Stimulated activated CD4-positive, alpha-beta T cell treated with anti-CD3 and anti-CD28 coated beads, TNF-alpha, amount 100 ng/mL, for 24 hours (primary cell): ENCODE data around the gene TFAP2D.

Experiments
- DNase-seq, 3 experiments: peaks; one replicate each; pipeline ENCODE4 v3.0.0-alpha.2; 2020; ENCODE audit warnings: low read depth in 3 of 3

Gene TFAP2D

DNA sequence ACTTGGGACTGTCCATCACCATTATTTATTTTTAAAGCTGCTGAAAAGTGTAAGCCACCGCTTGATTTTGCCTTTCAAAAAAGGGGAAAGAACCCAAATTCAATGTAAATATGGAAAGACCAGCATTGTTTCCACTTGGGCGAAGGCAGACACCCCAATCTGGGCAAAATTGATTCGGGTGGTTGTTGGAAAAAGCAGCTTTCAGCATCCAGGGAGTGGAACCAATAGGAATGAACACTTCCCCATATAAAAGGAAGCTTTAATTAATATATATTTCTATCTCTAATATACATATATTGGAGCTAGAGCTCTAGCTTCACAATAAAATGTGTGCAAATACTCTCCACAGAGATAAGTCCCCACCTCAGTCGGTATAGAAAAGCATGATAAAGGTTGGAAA, at the start of gene TFAP2D:
Gene TFAP2D (plus strand): TSS at position 301 of the 400 bp plus-strand sequence. CDS start 530 bp downstream, outside the sequence.
- DNase-seq, result no peak

DNA sequence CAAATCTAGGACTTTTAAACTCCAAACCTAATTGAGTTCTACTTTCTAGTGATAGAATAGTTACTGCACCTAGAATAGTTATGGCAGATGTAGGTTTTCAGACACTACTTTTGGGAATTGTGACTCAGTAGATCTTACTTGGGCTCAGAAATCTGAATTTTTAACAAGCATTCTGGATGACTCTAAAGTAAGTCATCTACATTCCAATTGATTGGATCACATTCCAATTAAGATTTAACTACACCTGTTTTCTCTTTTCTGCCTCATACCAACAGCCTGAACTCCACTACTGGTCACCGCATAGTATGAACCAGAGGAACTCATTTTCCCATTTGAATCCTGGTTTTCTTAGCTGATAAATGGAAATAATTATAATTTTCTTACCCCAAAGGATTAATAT, 49.5 kb upstream of the TFAP2D start:
- no peak for DNase-seq

DNA sequence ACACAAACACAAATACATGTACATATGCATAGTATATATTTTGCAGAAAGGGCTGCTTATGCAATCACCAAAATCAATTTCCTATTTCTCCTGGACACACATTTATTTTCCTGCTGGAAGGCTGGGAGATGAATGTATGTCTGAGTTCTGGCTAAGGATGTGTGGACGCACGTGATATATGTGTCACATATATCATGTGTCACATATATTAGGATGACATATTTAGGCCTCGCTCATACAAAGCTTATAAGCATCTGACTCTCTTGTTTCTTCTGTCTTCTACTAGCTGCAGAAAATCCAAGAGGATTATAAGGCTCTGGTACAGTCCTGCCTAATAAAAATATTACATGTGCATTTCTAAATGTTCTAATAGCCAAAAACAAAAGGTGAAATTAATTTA, 47.2 kb upstream of the TFAP2D start:
- DNase-seq, result no peak

DNA sequence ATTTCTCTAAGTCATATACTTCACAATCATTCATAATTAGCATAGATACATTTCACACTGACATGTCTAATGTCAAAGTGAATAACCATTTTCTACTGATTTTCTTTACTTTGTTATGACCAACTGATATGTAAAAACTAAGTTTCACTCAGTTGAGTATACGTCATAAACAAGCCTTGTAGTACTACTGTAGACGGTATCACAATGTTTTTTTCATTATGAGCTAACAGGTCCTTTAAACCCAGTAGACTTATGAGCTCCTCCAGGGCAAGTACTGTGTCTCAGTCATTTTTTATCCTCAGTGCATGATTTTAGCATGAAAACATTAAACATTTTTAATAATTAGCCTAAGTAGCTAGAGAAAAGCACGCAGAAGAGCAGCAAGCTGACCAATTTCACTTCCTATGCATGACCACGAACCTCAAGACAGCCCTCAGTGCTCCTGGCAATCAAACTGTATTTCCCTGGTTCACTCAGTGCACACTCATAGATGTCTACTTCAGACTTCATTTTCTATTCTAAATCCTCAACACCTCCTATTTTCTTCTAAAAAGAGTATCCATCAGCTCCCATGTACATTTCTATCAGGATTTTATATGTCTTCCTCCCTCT, 32.0 kb upstream of the TFAP2D start:
- DNase-seq, result no peak

DNA sequence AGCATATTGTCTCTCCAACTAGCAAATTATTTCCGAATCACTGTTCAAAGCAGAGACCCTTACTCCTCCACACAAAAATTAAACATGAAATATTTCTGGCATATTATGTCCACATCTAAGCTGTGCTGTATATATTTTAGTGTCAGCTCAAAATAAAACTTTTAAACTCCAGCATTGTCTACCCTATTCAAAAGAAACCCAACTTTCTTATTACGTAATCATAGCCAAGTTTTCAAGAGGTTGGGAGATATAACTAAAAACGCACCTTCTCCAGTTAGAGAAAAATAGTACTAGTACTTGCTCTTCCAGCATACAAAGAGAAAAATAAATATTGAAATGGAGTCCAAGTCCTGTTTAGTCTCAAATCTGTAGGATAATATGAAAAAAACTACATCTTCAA, 24.1 kb upstream of the TFAP2D start:
- no peak for DNase-seq

DNA sequence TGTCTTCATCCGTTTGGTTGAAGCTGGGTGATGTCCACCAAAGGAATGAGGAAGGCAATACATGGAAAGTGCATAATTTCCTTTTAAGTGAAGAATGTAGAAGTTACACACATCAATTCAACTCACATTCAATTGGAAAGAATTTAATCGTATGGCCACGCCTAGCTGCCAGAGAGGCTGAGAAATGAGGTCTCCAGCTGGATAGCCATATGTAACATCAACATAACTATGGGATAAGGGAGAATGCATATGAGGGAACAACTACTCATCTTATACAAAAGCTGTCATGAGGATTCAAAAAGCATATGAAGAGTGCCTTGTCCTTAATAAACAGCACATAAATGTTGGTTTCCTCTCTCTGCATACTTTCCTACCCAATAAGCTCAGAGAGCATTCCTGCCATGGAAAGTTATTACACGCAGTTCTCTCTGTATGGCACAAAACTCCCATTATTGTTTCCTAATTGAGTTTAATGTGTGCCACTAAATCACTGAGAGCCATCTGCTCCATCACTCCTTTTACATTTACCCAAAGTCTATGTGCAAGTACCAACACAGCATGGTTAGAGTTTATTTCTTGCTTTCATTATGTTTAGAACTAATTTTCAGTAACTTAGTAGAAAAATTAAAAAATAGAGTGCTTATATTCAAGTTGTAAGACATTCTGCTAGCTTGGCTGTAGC, 21.4 kb upstream of the TFAP2D start:
- DNase-seq, result no peak

DNA sequence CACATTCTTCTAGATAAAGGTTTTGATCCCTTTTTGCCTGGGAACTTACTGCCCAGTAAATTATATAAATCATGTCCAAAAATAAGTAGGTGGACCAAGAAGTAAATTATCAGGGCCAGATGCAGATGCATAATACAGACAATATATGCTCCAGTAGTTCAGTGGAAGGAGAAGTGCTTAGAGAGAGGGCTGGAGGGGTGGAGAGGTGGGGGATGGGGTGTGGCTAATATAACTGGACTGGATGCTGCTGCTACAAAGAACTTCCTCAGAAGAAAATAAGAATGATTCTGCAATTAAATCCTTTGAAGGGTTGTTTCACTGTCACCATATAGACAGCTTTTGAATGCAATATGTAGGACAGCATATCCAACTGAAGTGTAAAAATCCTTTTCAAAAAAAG, 14.8 kb upstream of the TFAP2D start:
- no peak for DNase-seq

DNA sequence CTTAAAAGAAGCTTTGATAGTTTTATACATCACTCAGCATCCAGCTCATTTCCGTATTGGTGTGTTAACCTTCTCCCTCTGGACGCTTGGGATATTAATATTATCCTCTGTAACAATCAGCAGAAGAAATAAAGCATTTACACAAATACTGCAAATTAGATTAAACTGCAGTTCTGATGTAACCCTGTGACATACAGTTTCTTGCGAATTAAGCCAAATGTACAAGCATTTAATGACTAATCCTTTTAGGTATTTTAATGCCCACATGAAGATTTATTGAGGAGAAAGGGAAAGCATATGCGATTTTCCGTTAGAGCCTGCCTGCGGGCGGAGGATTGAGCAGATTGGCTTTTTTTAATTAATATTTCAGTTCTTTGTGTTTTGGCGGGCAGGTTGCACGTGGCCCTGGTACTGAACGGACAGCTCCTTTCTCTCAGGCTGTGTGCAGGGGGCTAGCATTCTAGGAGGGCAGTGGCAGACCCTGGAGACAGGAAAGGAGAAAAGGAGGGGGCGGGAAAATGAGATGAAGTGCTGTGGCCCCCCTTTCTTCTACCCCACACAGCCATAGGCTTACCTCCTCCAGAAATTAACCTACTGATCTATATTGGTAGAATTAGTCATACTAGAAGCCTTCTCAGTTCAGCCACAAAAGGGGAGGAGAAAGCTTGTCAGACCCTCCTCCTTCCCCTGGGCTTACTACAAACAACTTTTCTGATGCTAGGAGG, 14.1 kb upstream of the TFAP2D start:
- DNase-seq, result no peak

DNA sequence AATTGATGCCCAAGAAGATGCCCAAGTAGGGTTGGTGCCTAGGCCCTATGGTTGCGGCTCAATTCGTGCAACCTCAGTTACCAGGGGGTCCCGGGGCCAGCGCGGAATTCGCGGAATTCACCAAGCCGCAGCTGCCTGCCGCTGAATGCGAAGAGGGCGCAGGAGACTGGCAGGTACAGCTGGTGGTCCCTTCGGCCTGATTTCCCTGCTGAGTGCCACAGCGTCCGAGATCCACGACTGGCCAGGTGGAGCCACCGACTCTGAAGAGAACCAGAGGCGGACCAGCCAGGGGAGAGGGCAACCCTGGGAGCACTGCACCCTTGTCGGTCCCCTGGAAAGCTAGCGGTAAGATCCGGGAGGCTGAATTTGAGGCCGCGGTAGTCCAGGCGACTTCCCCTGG, 6.8 kb upstream of the TFAP2D start:
- no peak for DNase-seq

DNA sequence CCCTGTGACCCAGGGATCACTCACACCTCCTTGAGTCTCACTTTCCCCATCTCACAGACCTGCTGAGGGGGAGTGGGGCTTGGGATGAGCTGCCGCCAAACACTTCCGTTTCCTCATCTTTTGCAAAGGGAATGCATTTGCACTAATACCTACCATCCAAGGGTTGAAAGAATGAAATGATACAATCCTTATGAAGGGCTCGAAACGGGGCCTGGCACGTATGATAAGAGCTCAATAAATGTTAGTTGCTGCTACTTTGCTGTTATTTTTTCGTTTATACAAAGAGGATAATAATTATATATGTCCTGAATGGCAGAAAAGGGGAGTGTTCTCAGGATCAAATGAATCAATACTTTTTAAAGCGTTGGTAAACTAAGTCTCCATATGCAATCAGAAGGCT, 6.1 kb upstream of the TFAP2D start:
- no peak for DNase-seq

DNA sequence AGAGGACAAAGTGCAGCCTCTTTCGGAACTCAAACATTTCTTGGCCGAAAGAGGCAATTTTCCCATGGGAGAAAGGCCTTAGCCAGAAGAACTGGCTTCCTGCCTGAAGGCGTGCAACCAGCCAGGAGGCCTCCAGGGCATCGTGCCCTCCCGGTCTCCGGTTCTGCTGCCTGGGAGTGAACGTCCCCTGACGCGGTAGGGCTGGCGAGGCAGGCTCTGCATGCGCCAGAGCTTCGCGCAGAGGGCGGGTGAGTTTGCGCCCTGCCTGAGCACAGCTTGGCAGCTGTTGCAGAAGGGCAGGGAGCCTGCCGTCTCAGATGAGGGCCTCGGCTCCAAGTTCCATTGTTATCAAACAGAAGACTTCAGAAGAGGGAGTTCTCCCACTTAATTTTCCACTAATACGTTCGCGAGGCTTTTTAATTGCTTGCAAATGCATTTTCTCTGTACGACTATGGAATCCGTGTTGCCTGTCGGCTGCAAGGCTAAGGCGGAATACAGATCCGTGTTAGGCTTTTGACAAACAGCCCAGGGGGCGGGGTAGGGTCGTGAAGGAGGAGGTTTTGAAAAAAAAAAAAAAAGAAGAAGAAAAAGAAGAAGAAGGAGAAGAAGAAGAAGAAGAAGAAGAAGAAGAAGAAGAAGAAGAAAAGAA, 5.5 kb upstream of the TFAP2D start:
- no peak for DNase-seq

DNA sequence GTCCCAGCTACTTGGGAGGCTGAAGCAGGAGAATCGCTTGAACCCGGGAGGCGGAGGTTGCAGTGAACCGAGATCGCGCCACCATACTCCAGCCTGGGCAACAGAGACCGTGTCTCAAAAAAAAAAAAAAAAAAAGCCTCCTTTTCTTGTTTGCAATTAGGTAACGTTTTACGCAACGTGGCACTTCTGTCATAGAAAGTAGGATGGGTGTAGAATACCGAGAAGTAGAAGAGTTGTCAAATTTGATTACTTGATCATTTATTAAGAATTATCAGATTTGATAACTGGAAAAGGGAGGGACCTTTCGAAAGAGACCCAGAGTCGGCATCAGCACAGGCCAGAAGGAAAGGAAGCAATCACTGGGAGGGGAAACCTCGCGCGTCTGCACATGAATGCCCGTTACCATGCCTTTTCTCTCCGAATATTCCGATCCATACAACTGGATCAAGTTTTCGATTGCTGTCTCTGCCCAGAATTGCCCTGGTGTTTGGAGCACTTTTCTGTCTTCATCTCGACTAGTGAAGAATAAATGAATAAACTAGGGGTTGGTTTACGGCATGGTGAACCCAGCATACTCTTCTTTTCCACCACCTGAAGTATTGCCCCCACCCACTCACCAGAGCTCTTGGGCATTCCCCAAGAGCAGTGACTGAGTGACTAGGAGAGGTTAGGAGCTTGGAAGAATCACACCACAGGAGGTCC, 4.5 kb upstream of the TFAP2D start:
- DNase-seq, result no peak

DNA sequence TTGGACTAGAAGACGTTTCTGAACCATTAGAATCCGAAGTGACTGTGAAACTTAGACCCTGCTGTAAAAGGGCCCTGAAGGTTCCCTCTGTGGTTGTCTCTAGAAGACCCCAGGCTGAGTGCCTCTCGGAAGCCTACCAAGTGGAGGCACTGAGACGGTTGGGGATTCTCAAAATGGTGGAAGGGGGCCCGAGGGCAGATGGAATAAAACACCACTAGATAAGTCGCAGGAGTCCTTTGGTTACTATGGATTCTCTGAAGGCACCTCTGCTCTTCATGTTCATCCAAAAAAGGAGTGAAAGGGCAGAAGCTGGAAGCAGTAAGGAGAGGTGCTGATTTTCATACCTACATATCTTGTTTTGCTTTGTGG, 4.0 kb upstream of the TFAP2D start:
- DNase-seq, result no peak

DNA sequence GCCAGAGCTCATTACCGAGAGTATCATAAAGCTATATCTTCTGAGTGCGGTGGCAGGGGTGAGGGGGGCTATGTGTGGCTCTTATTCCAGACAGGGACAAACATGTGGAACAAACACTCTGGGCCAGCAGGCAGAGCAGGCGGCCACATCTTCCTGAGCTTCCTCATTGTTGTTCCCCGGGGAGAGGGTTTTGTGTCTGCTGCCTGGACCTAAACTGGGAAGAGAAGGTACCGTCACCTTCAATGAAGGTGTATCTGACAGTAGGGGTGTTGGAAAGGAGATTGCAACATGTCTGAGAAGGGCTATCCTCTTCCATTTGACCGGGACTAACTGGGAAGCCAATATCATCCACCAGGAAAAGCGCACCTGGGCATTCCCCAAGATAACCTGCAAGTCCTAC, 1.6 kb upstream of the TFAP2D start:
- no peak for DNase-seq

DNA sequence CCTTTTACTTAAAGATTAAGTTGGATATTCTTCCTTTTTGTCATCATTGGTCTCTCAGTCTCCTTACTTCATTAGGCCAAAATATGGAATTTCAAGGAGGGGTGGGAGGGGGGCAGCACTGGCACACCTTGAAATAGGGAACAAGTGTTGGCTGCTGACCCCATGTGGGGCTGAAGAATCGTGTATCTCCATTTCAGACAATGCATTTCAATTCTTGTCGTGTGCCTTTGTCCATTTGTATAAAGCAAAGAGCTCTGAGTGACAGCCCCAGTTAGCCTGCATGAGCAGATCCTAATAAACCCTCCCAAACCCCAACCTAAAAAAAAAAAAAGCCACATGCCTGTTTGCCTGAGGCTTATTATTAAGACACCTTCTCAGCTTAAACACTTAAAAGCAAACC, 1.0 kb upstream of the TFAP2D start:
- no peak for DNase-seq

DNA sequence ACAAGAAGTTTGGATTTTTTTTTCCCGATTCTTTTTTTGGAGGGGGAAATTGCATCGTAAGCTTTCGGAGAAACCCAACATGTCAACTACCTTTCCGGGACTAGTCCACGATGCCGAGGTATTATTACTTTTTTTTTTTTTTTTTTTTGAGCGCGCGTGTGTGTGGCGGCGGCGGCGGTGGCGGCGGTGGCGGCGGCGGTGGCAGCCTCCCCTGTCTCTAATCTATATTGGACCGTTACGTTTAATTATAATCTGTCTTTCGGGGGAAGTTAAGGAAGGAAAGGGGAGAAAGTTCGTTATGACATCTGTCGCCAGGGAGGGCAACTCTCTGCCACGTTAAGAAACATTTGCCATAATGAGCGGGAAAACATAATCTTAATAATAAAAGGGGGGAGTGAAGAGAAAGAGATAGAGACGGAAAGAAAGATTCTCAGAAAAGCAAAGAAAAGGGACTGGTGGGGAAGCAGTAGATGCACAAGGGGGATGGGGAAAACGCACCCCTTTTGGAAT, 706 bp downstream of the TFAP2D start:
- no peak for DNase-seq

DNA sequence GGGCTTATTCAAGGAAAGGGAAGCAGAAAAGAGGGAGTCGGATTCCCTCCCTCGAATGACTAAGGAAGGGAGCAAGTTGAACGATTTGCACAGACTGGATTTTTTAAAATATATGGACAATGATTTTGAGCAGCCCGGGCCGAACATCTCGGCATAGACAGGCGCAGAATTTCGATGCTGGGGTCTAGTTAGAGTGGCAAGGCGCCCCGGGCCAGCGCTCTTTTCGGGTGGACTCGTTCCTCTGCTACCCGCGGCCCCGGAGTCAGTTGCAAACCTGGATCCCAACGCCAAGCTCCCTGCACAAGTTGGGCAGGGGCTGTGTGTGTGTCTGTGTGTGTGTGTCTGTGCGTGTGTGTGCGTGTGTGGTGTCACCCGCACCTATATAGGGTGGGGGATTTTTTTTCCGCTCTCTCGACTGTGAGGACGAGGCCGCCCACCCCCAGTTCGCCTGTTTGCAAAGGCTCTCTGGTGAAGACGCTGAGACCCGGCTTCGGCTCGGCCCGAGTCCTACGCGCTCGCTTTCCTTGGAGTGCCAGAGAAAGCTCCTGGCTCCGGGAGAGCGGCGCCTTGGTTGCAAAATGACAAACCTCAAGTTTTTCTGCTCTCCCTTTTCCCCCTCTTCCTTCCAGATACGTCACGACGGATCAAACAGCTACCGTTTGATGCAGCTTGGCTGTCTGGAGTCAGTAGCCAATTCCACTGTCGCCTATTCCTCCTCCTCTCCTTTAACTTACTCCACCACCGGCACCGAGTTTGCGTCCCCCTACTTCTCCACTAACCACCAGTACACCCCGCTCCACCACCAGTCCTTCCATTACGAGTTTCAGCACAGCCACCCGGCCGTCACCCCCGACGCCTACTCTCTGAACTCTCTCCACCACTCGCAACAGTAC, 1.4 kb downstream of the TFAP2D start:
- DNase-seq, result no peak

DNA sequence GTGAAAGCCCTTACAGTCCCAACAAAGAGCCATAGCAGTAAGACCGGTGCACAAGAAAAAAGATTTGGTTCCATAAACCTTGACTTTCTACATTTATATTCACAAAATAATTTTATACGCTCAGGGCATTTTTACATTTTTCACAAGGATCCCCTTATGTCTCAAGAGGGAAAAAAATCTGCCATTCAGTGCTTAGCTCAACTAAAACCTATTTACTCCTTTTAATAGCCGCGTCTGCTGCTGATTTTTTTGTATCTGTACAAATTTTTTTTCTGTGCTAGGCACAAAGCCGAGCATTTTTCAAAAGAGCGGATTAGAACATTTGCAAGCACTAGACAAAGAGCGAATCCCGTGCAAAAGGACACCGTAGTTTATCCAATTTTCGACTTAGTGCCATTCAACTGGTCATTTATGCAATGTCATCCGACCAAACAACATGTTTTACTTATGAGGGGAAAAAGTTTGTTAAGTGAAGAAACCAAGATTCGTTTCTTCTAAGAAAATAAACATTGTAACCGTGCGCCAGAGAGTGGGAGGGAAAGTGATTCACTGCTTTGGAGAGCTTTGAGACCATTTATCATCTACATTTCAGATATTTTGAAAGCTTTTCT, 3.7 kb downstream of the TFAP2D start:
- DNase-seq, result no peak

DNA sequence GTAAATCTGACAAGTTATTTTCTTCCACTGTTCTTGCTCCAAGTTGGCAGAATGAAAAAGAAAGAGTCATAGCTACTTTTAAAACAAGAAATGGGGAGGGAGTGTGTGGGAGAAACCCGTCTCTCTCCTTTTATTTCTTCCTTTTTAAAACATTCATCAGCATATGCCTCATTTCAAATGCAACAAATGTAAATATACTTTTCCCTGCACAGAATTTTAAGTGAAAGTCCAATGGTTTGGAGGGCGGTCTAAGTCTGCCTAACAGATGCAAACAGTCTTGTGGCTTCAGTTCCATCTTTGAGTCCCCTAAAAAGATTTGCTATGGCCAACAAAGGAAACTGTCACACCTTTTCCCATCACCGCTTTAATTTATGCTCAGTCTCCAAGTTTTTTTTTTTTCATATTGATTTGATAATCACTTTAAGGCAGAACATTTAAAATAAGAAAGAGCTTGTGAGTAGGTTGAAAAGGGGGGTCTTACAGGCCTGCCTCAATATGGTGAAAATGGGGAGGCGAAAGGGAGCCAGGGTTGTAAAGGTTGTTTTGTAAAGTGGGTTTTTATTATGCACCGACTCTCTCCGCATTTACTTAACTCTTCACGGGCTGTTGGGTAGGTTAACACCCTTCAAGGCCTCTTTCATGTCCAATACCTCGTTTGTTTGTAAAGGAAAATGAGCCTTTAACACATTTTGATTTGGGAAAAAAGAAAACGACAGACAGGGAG, 4.6 kb downstream of the TFAP2D start:
- no peak for DNase-seq

DNA sequence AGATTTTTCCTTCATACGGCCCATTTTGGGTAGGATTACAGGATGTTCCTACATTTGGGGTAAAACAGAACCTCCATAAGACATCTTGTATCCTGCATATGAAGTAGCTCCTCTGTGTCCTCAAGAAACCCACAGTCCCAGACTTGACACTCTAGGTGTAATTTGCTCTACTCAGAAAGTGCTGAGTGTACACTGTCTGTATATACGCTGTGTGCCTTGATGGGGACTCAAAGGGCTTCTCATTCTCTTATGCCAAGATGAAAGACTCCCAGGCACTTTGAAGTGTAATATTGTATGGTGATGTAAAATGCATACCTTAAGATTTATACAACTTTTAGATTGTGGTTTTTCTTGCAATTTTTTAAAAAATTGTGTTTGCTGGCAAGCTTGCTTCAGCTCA, 5.2 kb downstream of the TFAP2D start:
- DNase-seq, result no peak
